Measurements from ENCODE around the gene AGBL1. TPM values are rescaled to one million over a fixed set of nuclear protein-coding genes. Genes with fewer than 3 reads are reported as not detected.

Gene AGBL1
- total RNA-seq: not detected in 2 replicates
- not detected in 2 replicates for polyA plus RNA-seq
- not detected in 2 replicates for polyA plus RNA-seq (2011; cell fraction: cytosol; rRNA removed)
- not detected in 2 replicates for polyA plus RNA-seq (2011; cell fraction: nucleus; rRNA removed)
- polyA plus RNA-seq (2012): not detected in 2 replicates
- not detected in 2 replicates for polyA minus RNA-seq
- not detected for polyA minus RNA-seq (2011; cell fraction: cytosol; rRNA and poly(A)+ RNA removed)
- polyA minus RNA-seq (2011; cell fraction: nucleus; rRNA and poly(A)+ RNA removed): not detected in 2 replicates
- Bru-seq, nascent RNA: percentile 0 among the genes with signal in this experiment
- BruChase-seq, experiment 1, labeled RNA remaining after a 6-hour chase: percentile 0 among the genes with signal in this experiment
- BruChase-seq, experiment 2, labeled RNA remaining after a 2-hour chase: percentile 0 among the genes with signal in this experiment
- long read RNA-seq: 0 reads

DNA sequence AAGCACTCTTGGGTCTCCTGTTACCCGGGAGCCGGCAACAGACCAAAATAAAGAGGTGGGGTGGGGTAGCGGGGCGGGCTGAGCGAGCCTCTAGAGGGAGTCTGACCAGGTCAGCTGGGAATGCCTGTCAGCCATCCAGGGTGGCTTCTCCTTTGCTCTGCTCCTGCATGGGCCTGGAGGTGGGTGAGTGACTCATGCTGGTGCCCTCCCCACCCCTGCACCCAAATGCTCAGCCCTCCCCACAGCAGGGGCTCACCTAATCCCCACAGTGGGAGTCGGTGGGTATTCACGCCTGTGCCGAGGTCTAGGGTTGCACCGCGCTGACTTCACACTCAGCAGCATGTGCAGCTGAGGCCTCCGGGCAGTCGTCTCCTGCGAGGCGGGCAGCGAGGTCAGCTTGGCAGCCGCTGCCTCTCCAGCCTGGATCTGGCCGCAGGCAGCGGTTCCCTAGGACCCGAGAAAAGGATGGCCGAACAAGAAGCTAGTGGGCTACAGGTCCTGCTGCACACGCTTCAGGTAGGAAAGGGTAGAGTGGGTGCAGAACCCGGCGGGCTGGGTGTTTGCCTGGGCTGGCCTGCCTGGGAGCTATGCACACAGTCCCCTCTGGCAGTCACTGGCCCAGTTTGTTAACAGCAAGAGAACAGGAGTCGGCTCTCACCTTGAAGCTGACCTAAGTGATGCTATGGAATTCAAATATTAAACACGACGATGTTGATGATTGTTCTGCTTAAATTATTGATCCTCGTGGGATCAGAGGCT, at the start of gene AGBL1:
AGBL1 (plus strand) TSS at position 364 of the 759 bp plus-strand sequence.
- CTCF ChIA-PET: no interaction called here
- TF ChIP-seq GATA2 (IDR thresholded peaks at IDR 0.05; ENCODE audit: insufficient read depth, insufficient read length, low read depth, low read length) (no peak), FOS (IDR thresholded peaks at IDR 0.05; ENCODE audit: borderline replicate concordance, insufficient read depth, low read length) (no peak), JUN (IDR thresholded peaks at IDR 0.05; ENCODE audit: borderline replicate concordance, insufficient read depth, insufficient read length, low read depth) (no peak), POLR2AphosphoS5 (IDR thresholded peaks at IDR 0.05; ENCODE audit: insufficient read depth, low read depth, low read length) (no peak), MYC (IDR thresholded peaks at IDR 0.05; ENCODE audit: low read depth, low read length) (no peak), POLR2A (IDR thresholded peaks at IDR 0.05; ENCODE audit: low read depth, low read length) (no peak), EZH2 (IDR thresholded peaks at IDR 0.05; ENCODE audit: borderline replicate concordance, low read depth, low read length, severe bottlenecking) (no peak)
- TF ChIP-seq, protein P1, sequence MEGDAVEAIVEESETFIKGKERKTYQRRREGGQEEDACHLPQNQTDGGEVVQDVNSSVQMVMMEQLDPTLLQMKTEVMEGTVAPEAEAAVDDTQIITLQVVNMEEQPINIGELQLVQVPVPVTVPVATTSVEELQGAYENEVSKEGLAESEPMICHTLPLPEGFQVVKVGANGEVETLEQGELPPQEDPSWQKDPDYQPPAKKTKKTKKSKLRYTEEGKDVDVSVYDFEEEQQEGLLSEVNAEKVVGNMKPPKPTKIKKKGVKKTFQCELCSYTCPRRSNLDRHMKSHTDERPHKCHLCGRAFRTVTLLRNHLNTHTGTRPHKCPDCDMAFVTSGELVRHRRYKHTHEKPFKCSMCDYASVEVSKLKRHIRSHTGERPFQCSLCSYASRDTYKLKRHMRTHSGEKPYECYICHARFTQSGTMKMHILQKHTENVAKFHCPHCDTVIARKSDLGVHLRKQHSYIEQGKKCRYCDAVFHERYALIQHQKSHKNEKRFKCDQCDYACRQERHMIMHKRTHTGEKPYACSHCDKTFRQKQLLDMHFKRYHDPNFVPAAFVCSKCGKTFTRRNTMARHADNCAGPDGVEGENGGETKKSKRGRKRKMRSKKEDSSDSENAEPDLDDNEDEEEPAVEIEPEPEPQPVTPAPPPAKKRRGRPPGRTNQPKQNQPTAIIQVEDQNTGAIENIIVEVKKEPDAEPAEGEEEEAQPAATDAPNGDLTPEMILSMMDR (IDR thresholded peaks at IDR 0.05; ENCODE audit: extremely low read depth in 1 of 2, insufficient read depth in 1 of 2, low read depth in 1 of 2, low read length in 2 of 2): no peak
- TF ChIP-seq, protein P2, sequence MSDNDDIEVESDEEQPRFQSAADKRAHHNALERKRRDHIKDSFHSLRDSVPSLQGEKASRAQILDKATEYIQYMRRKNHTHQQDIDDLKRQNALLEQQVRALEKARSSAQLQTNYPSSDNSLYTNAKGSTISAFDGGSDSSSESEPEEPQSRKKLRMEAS (IDR thresholded peaks at IDR 0.05; ENCODE audit: insufficient read depth, insufficient read length): no peak
- POLR2A ChIA-PET: no interaction called here

More for the DNA sequence above, at the start of gene AGBL1:
- dilution Hi-C loops (cut with MboI; ENCODE audit: extremely low pct_ligation_motif_present, low sequenced_read_pairs) (no loop called here), intact Hi-C loops (cut with micrococcal nuclease) (no loop called here)
- H3K27me3 ChIP-seq (ENCODE audit: control insufficient read depth in 2 of 2, insufficient read depth in 2 of 2, low read length in 2 of 2): no peaks in the 10 kb centered on the region
- FAIRE-seq (no peak), DNase-seq (ENCODE audit: low read depth, low spot score) (no peak)
- no peaks in the 10 kb centered on the region for H4K20me1 ChIP-seq (replicated peaks; ENCODE audit: control insufficient read depth, extremely low read depth, insufficient read depth, low read length)
- H3K9me1 ChIP-seq (replicated peaks; ENCODE audit: control insufficient read depth, extremely low read depth, insufficient read depth, low read length): no peaks in the 10 kb centered on the region
- H3K79me2 ChIP-seq (ENCODE audit: control insufficient read depth, insufficient read depth, low read length): no peaks in the 10 kb centered on the region
- no TSS peak for BruUV-seq (replicated peaks)
- H3K27ac ChIP-seq (ENCODE audit: insufficient read depth, low read depth, low read length): no peak within 1 kb of the TSS
- no peaks in the 10 kb centered on the region for H3K4me1 ChIP-seq (ENCODE audit: control insufficient read depth, extremely low read depth, insufficient read depth, low read length)
- no peaks in the 10 kb centered on the region for H3K36me3 ChIP-seq (ENCODE audit: control insufficient read depth in 2 of 2, extremely low read depth in 1 of 2, insufficient read depth in 2 of 2, low read length in 2 of 2)
- no peak within 1 kb of the TSS for H3K9ac ChIP-seq (replicated peaks; ENCODE audit: extremely low read depth, insufficient read depth, low read length)
- no peak within 1 kb of the TSS for H3K4me3 ChIP-seq (replicated peaks in 1 of 3; ENCODE audit: insufficient read depth in 1 of 3, low read depth in 1 of 3, low read length in 3 of 3)
- H2AFZ ChIP-seq (ENCODE audit: low read depth, low read length): no peak within 1 kb of the TSS
- peaks cover 3% of the 10 kb centered on the region for H3K9me3 ChIP-seq (replicated peaks; ENCODE audit: control insufficient read depth, insufficient read depth, low read length)
- no peak within 1 kb of the TSS for H3K4me2 ChIP-seq (ENCODE audit: insufficient read depth, low read length)

Measured in endothelial cell of umbilical vein (primary cell).